SIG-M5 treated with dmso at 0.1 percent for 504 hours (cell line): ENCODE measurements around the gene SSNA1.
"Not testable (repeated sequence)": the region's sequence is repeated elsewhere in the genome, so short reads cannot be mapped to it uniquely, and the experiment has no call there.

Experiments used
- DNase-seq: peaks from one replicate; lab custom pipeline; 2025; ENCODE audit not compliant: unreplicated experiment; lab: John Stamatoyannopoulos, UW

Gene SSNA1

GRCh38 chr9:137229903-137230704, 41.6 kb downstream of the SSNA1 start:
- DNase-seq: no peak

- no peak for DNase-seq
These were observed 42.4 kb downstream of the SSNA1 start, which contains the start of gene SLC34A3 for GRCh38 chr9:137230705-137231371. Gene SLC34A3 (plus strand): TSS chr9:137230901. CDS start chr9:137231703, 802 bp downstream.

GRCh38 chr9:137231372-137232039, 43.0 kb downstream of the SSNA1 start:
- no peak for DNase-seq

GRCh38 chr9:137232101-137232500, 43.6 kb downstream of the SSNA1 start:
- no peak for DNase-seq

GRCh38 chr9:137232510-137232909, 44.0 kb downstream of the SSNA1 start:
- no peak for DNase-seq

GRCh38 chr9:137233143-137233980, 44.9 kb downstream of the SSNA1 start:
- no peak for DNase-seq

GRCh38 chr9:137234055-137234697, 45.7 kb downstream of the SSNA1 start:
- no peak for DNase-seq

GRCh38 chr9:137234758-137235423, 46.4 kb downstream of the SSNA1 start:
- no peak for DNase-seq

- no peak for DNase-seq
These were observed 47.2 kb downstream of the SSNA1 start for GRCh38 chr9:137235424-137236237.

- peak; percentile 71 for DNase-seq
These were observed 47.9 kb downstream of the SSNA1 start for GRCh38 chr9:137236238-137236935.

- DNase-seq: no peak
These were observed 48.5 kb downstream of the SSNA1 start for GRCh38 chr9:137236936-137237421.

GRCh38 chr9:137237759-137238726, 49.6 kb downstream of the SSNA1 start:
- no peak for DNase-seq

GRCh38 chr9:137239541-137240200, 51.2 kb downstream of the SSNA1 start:
- not testable (repeated sequence) for DNase-seq
